GM18507 (cell line): ENCODE results near the gene MVP.

ENCODE experiments used
- DNase-seq: peaks from one replicate; pipeline ENCODE4 v3.0.0; 2011; ENCODE audit warnings: low read depth; ENCODE audit not compliant: insufficient read length; ENCODE audit errors: extremely low spot score
- FAIRE-seq: peaks from 2 replicates; lab custom pipeline; 2011; peaks lifted over from hg19 to GRCh38; lab: Jason Lieb, UNC

MVP gene

DNA sequence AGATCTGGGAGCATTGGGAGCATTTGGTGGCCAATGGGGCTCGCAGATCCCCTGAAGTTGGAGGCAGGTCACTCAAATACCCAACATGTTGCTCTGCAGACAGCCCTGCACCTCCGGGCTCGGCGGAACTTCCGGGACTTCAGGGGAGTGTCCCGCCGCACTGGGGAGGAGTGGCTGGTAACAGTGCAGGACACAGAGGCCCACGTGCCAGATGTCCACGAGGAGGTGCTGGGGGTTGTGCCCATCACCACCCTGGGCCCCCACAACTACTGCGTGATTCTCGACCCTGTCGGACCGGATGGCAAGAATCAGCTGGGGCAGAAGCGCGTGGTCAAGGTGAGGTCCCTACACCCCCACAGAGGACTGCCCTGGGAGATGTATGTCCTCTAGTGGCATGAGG is 16.4 kb downstream of the MVP start:
- DNase-seq, result no peak
- no peak for FAIRE-seq

DNA sequence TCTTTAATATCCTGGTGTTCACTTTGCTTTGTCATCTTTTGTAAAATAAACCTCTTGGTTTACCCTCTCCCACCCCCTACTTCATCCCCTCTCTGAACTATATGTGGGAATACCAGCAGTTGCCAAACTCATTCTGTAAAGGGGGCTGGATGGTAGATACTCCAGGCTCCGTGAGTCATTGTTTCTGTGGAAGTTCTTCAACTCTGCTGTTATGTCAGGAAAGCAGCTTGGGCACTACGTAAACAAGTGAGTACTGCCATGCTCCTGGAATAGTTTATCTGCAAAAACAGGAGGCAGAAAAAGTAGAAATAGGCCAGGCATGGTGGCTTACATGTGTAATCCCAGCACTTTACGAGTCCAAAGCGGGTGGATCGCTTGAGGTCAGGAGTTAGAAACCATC is 17.6 kb downstream of the MVP start:
- DNase-seq (no peak), FAIRE-seq (no peak)

DNA sequence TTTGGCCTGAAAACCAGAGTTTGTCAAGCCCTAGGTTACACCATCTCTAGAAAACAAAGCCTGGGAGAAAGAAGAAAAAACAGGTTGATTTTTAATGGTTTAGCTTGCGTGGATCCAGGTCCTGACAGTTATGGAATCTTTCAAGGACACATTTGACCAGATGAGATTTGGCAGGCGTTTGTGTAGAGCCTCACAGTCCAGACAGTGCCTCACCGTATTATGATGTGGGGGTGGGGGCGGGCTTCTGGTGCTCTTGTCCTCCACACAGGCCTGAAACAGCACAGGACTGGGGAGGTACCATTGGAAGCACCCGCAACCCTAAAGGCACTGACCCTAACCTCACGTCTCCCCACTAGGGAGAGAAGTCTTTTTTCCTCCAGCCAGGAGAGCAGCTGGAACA is 19.6 kb downstream of the MVP start:
- FAIRE-seq (no peak), DNase-seq (no peak)

DNA sequence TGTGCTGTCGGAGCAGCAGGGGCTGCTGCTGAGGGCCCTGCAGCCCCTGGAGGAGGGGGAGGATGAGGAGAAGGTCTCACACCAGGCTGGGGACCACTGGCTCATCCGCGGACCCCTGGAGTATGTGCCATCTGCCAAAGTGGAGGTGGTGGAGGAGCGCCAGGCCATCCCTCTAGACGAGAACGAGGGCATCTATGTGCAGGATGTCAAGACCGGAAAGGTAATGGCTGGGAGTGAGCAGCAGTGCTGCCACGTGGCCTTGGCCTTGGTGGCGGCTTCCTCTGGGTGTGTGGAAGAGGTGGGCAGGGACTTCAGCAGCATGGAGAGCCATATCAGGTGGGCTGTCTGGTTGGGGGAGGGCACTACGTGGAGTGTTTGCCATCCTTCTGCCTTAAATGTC is 20.0 kb downstream of the MVP start:
- DNase-seq (no peak), FAIRE-seq (no peak)

DNA sequence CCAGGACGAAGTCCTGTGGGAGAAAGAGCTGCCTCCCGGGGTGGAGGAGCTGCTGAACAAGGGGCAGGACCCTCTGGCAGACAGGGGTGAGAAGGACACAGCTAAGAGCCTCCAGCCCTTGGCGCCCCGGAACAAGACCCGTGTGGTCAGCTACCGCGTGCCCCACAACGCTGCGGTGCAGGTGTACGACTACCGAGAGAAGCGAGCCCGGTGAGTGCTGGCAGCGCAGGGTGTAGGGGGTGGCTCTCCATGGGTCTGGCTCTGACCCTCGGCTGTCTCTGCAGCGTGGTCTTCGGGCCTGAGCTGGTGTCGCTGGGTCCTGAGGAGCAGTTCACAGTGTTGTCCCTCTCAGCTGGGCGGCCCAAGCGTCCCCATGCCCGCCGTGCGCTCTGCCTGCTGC is 21.4 kb downstream of the MVP start:
- DNase-seq (no peak), FAIRE-seq (no peak)

DNA sequence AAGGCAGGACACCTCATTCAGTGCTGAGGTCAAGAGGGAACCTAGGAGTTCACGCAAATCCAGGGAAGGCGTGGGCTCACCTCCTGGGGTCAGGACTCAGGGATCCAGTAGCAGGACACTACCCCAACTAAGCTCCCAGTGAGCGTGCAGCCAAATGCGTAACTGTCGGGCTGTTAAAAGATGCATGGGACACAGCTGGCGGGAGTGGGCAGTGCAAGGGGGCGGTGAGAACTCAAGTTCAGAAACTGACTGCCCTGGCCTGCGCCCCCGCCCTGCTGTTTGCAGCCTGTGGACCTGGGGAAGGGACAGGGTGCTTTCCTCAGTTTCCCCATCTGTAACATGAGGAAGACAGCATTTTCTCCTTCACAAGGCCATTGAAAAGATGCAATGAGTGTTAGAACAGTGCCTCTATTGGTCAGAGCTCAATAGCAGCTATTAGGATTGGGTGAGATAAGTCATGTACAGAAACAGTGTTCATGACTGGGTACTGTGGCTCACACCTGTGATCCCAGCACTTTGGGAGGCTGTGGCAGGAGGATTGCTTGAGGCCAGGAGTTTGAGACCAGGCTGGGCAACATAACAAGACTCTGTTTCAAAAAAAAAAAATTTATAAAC is 22.6 kb downstream of the MVP start:
- no peak for DNase-seq
- FAIRE-seq, result no peak

DNA sequence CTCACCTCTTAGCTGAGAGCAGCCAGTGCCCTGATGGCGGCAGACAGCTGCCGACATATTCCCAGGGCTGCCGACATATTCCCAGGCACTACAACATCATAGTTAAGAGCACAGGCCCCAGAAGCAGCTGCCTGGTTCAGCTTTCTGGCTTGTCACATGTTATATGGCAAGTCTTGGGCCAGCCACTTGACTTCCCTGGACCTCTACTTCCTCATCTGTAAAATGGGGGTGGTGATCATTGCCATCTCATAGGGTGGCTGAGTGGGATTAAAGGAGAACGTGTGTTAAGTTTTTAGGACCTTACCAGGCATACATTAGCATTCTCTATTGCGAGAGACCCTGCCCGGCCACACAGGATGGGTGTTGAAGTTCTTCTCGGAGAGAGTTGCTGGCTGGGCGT is 23.7 kb downstream of the MVP start:
- no peak for DNase-seq
- FAIRE-seq, result no peak

DNA sequence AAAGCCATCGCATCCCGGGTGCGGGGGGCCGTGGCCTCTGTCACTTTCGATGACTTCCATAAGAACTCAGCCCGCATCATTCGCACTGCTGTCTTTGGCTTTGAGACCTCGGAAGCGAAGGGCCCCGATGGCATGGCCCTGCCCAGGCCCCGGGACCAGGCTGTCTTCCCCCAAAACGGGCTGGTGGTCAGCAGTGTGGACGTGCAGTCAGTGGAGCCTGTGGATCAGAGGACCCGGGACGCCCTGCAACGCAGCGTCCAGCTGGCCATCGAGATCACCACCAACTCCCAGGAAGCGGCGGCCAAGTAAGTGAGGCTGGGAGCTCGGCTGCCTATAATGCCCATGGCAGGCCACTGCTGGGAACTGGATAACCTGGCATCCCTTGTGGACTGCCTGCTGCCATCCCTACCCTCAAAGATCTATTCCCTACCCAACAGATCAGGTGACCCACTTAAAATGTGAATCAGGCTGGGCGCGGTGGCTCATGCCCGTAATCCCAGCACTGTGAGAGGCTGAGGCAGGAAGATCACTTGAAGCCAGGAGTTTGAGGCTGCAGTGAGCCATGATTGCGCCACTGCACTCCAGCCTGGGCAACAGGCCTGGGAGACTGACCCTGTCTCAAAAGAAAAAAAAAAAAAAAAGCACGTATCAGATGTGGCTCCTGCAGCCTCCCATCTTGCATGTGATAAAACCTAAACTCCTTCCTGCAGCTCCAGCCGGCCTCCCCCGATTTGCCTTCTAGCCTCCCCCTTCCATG is 24.5 kb downstream of the MVP start:
- no peak for FAIRE-seq
- DNase-seq, result no peak

DNA sequence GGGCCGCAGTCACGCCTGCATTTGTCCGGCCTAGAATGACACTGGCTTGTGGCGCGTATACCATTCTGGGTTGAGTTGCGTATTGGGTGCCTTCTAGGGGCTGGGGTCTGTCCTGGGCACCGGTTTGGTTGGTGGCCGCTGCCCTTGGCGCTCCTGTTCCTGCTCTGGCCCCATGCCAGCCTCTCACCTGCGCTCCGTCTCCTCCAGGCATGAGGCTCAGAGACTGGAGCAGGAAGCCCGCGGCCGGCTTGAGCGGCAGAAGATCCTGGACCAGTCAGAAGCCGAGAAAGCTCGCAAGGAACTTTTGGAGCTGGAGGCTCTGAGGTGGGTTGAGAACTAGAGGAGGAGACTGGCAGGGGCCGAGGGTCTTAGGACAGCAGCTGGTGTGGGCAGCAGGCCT is 25.4 kb downstream of the MVP start:
- FAIRE-seq (no peak), DNase-seq (no peak)

DNA sequence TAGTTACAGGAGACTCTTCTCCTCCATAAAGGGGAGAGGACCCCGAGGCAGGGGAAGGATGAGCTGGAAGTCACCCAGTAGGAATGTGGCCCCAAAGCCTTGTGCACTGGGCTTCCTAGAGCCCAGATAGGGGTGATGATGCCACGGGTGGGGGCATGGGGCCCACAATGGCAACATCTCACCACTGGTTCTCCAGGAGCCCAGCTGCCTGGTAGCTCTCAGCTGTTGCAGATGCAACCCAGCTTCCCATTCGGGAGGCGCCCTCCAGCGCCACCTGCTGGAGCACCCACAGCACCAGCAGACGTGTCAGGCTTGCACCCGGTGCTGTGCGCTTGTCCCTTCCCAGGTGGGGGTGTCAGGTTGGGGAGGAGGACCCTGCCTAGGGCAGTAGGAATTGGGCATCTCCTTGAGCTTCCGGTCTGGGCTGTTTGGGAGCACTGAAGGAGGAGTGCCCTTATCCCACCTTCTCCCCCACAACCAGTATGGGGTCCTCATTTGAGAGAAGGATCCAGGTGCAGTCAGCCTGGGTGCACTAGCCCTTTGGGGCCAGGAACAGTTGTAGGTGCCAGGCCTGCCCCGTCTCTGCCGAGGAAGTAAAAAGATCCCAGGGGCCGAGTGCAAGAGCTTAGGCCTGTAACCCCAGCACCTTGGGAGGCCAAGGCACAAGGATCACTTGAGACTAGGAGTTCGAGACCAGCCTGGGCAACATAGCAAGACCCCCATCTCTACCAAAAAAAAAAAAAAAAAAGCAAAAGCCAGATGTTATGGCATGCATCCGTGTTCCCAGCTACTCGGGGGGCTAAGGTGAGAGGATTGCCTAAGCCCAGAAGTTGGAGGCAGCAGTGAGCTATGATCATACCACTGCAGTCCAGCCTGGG is 28.4 kb downstream of the MVP start:
- DNase-seq, result peak; percentile 57
- FAIRE-seq, result peak; percentile 73

DNA sequence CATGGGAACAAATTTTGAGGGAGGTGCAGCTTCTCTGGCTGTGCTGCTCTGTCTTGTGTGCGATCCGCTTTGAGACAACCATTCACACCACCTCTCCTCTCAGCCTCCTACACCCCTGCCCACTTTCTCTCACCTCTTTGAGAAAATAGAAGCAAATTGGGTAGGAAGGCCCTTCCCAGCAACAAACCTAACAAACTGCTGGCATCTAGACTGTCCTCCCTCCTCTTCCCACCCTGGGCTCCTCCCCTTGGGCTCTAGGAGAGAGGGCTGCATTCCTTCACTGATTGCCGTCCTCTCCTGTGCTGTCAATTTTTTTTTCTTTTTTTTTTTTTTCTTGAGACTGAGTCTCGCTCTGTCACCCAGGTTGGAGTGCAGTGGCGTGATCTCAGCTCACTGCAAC is 29.2 kb downstream of the MVP start:
- DNase-seq (no peak), FAIRE-seq (no peak)

DNA sequence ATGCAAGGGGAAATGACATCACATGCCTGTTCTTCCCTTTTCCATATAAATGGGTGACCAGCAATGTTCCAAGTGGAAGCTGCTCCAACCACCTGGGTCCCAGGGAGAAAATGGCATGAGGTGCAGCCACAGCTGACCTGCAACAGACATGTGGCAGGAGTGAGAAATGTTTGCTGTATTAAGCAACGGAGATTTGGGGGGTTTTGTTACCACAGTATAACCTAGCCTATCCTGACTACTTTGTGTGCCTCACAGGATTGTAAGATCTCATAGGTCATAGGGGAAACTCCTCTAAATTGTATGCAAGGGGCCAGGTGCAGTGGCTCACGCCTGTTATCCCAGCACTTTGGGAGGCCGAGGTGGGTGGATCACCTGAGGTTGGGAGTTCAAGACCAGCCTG is 30.7 kb downstream of the MVP start:
- FAIRE-seq, result no peak

DNA sequence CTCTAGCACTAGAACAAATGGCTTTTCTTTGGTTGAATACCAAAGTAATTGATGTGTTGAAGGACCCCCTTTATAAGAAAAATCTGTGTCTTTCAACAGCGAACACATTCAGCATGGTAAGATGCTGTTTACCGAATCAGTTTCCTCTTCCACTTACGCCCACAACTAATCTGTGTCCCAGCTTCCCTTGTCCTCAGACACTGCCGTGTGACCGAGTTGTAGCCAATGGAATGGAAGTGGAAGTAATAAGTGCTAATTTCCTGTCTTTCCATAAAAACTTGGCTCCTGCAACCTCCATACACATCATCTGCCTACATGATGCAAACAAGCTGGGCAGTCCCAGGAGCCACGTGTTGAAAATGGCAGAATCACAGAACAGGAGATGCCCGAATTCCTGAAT is 32.4 kb downstream of the MVP start:
- FAIRE-seq (no peak), DNase-seq (no peak)

More for the DNA sequence above, 30.7 kb downstream of the MVP start:
- DNase-seq, result no peak

DNA sequence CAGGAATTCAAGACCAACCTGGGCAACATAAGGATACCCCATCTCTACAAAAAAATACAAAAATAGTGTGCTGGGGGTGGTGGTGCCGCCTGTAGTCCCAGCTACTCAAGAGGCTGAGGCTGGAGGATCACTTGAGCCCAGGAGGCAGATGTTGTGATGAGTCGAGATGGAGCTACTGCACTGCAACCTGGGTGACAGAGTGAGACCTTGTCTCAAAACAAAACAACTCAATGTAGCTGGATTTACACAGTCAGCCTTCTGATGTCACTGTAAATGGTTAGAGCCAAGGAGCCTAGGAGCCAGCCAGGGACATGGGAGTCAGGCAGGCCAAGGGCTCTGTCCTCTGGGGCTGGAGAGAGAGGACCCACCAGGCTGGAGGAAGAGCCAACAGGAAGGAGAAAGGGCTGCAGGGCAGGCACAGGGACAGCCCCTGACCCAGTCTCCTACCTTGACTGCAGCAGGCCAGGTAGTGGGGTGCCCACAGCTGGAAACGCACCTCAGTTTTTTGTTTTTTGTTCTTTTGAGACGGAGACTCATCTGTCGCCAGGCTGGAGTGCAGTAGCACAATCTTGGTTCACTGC is 34.3 kb downstream of the MVP start:
- FAIRE-seq (no peak), DNase-seq (no peak)

DNA sequence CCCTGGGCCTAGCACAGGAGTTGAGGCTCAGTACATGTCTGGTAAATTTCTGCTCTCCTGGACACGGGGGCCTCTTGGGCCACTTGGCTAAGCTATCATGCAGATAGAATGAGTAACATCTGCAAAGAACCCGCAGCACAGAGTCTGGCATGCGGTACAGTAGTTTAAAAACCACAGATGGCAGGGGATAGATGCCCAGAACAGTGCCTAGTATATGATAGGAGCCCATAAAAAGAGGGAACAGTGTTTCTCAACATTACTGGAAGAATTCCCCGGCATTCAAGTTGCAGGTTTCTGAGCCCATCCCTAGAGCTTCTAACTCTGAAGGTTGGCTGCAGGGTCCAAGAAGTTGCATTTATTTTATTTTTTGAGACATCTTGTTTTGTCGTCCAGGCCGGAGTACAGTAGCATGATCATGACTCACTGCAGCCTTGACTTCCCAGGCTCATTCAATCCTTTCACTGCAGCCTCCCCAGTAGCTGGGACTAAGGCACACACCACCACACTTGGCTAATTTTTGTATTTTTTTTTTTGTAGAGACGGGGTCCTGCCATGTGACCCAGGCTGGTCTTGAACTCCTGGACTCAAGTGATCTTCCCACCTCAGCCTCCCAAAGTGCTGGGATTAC is 37.0 kb downstream of the MVP start:
- FAIRE-seq, result no peak
- DNase-seq, result no peak

DNA sequence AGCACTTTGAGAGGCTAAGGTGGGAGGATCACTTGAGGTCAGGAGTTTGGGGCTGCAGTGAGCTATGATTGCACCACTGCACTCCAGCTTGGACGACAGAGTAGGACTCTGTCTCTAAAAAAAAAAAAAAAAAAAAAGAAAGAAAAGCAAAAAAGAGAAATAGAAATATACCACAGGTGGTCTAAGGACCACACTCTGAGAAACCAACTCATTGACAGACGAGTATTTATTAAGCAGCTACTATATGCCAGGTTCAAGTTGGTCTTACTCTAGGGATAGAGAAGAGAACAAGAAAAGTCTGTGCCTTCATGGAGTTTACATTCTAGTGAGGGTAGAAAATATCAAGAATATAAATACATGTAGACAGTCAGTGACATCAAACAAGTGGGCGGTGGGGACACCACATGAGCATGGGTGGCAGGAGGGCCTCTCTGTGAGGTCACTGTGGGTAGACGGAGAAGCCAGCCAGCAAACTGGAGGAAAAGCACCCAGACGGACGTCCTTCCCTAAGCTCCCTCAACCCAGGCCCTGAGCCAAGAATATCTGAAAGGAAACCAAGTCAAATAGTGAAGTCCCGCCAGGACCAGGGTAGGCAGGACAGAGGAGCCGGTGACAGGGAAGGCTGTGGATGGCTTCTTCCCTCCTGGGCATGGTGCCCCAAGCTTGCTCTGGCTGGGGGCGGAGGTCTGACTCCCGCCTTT is 38.0 kb downstream of the MVP start:
- DNase-seq (no peak), FAIRE-seq (no peak)

DNA sequence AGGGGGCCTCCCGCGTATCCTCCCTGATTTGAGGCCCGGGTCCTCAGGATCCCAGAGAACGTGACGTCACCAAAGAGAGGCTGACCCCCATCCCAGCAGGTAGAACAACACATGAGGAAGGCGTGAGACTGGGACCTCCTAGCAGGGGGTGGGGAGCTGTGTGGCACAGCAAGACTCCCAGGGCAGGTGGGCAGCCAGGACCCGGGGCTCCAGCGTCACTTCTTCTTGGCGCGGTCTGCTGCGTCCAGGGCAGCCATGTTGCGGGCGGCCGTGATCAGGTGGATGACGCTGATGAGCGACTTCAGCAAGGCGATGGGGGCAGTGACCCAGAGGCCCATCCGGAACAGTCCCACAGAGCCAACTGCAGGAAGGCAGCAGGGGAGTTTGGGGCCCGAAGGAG is 38.7 kb downstream of the MVP start:
- no peak for DNase-seq
- no peak for FAIRE-seq

DNA sequence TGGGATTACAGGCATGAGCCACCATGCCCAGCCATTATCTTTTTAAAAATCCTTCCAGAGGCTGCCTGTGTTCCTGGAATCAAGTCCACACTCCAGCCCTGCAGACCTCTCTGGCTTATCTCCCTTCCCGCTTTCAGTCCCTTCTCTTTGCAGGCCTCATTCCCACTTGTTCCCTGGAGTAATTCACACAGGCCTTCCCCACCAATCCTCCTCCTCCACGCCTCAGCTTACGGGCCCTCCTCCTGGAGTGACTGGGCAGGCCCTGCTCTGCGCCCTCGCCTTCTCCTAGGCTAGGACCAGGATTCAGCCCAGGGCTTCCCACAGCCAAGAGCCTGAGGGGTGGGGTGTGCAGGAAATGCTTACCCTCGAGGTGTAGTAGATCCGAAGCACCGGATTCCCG is 40.0 kb downstream of the MVP start:
- FAIRE-seq (no peak), DNase-seq (no peak)

DNA sequence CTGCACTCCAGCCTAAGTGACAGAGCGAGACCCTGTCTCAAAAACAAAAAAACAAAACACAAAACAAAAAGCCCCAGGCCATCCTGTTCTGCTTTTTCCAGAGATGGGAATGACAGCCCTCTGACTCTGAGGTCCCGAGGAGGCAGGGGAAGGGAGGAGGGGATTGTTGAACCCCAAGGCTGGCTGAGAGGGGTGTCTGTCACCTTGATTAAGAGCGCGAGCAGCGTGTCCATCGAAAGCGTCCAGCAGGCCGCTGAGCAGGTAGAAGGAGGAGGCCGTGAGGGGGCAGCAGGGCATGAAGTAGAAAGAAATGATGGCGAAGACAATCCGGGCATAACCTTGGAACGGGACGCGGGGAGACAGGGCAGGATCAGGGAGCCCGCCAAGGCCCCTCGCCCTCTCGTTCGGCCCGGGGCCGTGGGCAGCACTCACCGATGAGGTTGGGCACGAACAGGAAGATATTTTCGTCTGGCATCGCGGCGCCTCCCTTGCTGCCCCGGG is 42.2 kb downstream of the MVP start:
- DNase-seq (no peak), FAIRE-seq (no peak)
